ENCODE results near the gene PAK5. TPM values are rescaled to one million over a fixed set of nuclear protein-coding genes. Genes with fewer than 3 reads are reported as not detected.

The PAK5 gene
- total RNA-seq, 1 donor from 2014 or later: not detected

DNA sequence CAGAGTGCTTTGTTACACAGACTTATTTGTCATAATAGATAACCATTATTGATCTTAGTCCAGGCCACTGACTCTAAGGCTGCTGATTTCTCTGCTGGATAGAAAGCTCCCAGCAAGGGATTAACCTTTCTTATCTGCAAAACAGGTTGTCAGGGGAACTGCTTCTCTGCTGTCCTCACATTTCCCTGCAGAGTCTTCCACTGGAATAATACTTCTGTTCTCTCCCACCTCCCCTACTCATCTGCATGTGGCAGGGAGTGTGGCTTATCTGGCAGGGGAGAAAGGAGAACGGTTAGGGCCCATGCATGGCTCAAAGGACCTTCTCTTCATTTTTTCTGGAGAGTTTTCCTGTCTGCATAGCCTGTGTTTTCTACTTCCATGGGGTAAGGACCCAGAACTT, 238.3 kb downstream of the PAK5 start:
- no peak overlapping the region for H3K4me3 ChIP-seq
- no peaks in the 10 kb centered on the region for H3K36me3 ChIP-seq
- no peak for DNase-seq
- H3K27me3 ChIP-seq (ENCODE audit: low read depth): peaks cover 27% of the 10 kb centered on the region
- TF ChIP-seq, protein P1, sequence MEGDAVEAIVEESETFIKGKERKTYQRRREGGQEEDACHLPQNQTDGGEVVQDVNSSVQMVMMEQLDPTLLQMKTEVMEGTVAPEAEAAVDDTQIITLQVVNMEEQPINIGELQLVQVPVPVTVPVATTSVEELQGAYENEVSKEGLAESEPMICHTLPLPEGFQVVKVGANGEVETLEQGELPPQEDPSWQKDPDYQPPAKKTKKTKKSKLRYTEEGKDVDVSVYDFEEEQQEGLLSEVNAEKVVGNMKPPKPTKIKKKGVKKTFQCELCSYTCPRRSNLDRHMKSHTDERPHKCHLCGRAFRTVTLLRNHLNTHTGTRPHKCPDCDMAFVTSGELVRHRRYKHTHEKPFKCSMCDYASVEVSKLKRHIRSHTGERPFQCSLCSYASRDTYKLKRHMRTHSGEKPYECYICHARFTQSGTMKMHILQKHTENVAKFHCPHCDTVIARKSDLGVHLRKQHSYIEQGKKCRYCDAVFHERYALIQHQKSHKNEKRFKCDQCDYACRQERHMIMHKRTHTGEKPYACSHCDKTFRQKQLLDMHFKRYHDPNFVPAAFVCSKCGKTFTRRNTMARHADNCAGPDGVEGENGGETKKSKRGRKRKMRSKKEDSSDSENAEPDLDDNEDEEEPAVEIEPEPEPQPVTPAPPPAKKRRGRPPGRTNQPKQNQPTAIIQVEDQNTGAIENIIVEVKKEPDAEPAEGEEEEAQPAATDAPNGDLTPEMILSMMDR (IDR thresholded peaks at IDR 0.05; ENCODE audit: borderline replicate concordance): no peak
- no peaks in the 10 kb centered on the region for H3K4me1 ChIP-seq
- intact Hi-C loops (cut with micrococcal nuclease): no loop called here
- no peaks in the 10 kb centered on the region for H3K9me3 ChIP-seq (replicated peaks)
- H3K27ac ChIP-seq (replicated peaks): no peak overlapping the region

DNA sequence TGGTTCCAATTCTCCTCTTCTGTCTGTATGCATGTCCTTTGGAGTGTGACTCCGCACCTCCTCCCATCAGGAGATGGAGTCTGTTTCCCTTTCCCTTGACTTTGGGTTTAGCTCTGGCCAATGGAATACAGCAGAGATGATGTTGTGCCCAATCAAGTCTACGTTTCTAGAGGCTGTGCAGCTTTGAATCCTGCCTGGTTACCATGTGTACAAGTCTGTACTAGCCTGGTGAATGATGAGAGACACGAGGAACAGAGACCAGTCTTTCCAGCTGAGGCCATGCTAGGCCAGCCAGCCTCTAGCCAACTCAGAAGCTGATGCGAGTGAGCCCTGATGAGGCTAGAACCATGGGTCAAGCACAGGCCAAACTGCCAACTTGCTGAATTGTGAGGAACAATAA, 241.3 kb downstream of the PAK5 start:
- no peak for DNase-seq
- H3K36me3 ChIP-seq: no peaks in the 10 kb centered on the region
- H3K9me3 ChIP-seq (replicated peaks): no peaks in the 10 kb centered on the region
- peaks cover 22% of the 10 kb centered on the region for H3K27me3 ChIP-seq (ENCODE audit: low read depth)
- TF ChIP-seq, protein P1 (IDR thresholded peaks at IDR 0.05; ENCODE audit: borderline replicate concordance): no peak
- no peak overlapping the region for H3K27ac ChIP-seq (replicated peaks)
- H3K4me1 ChIP-seq: no peaks in the 10 kb centered on the region
- no peak overlapping the region for H3K4me3 ChIP-seq
- intact Hi-C loops (cut with micrococcal nuclease): no loop called here

DNA sequence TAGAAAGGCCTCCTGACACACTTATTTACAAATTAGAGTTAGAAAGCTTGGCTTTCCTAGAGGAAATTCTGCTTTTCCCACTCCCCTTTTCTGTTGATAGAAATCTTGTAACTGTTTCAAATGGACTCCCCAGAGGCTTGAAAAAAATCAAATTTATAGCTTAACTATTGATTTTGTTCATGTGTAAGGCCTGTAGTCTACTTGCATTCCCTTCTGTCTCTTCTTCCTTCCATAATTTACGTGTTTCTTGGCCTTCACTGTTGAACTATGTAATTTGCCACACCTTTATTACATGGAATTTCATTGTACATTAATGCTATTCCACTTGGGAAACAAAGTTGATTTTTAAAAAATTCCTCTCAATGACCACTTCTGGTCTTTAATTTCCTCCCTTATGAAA, 243.1 kb downstream of the PAK5 start:
- DNase-seq: no peak
- intact Hi-C loops (cut with micrococcal nuclease): no loop called here
- Histone ChIP-seq H3K27ac (replicated peaks) (no peak overlapping the region), H3K4me3 (no peak overlapping the region), H3K27me3 (ENCODE audit: low read depth) (peaks cover 11% of the 10 kb centered on the region), H3K4me1 (no peaks in the 10 kb centered on the region), H3K36me3 (no peaks in the 10 kb centered on the region), H3K9me3 (replicated peaks) (no peaks in the 10 kb centered on the region)
- TF ChIP-seq, protein P1 (IDR thresholded peaks at IDR 0.05; ENCODE audit: borderline replicate concordance): no peak

DNA sequence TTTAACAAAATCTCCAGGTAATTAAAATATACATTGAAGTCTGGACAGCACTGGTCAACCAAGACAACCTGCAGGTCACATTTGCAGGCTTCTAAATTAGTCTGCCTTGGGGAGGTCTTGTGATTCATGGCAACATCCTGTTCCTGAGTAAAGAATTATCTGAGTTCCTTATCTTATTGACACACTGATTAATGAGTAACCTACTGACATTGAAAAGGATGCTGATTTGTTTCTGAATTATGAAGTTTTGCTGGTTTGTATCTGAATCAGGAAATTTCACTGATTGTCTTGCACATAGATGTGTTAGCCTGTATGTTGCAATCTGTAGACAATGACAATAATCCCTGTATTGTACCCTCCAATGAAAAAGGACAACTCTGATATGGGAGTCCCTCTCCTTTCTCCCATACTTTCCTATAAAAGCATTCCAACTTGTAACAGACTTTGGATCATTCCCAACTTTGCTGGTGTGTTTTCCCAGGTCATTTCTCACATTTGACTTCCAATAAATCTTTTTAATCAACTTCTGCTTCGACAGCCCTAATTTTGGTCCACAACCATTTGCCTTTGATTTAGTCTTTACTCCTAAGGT, 244.5 kb downstream of the PAK5 start:
- intact Hi-C loops (cut with micrococcal nuclease): no loop called here

DNA sequence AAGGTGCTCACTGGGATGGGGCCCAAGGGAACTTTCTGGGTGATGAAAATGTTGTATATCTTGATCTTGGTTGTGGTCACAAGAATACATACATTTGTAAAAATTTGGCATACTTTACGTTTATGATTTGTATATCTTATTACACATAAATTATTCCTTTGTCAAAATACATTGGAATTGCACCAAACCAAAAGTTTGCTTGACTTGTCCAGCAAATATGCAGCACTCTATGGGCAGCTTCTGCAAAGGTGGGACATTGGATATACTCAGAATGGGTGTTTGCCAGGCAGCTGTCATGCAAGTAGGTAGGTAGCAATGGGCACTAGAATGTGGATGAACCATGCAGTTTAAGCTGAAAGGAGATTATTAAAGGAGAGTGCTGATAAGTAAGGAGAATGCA, 246.5 kb downstream of the PAK5 start:
- TF ChIP-seq, protein P1 (IDR thresholded peaks at IDR 0.05; ENCODE audit: borderline replicate concordance): no peak
- intact Hi-C loops (cut with micrococcal nuclease): no loop called here
- Histone ChIP-seq H3K4me3 (no peak overlapping the region), H3K4me1 (no peaks in the 10 kb centered on the region), H3K9me3 (replicated peaks) (no peaks in the 10 kb centered on the region), H3K27ac (replicated peaks) (no peak overlapping the region), H3K36me3 (no peaks in the 10 kb centered on the region), H3K27me3 (ENCODE audit: low read depth) (peaks cover 4% of the 10 kb centered on the region)
- no peak for DNase-seq

More for the DNA sequence above, 244.5 kb downstream of the PAK5 start:
- Histone ChIP-seq H3K27me3 (ENCODE audit: low read depth) (peaks cover 4% of the 10 kb centered on the region), H3K4me3 (no peak overlapping the region), H3K27ac (replicated peaks) (no peak overlapping the region), H3K9me3 (replicated peaks) (no peaks in the 10 kb centered on the region), H3K4me1 (no peaks in the 10 kb centered on the region), H3K36me3 (no peaks in the 10 kb centered on the region)
- DNase-seq: no peak
- TF ChIP-seq, protein P1 (IDR thresholded peaks at IDR 0.05; ENCODE audit: borderline replicate concordance): no peak
